ENCODE measurements around the gene KLHL28.

Gene KLHL28

DNA sequence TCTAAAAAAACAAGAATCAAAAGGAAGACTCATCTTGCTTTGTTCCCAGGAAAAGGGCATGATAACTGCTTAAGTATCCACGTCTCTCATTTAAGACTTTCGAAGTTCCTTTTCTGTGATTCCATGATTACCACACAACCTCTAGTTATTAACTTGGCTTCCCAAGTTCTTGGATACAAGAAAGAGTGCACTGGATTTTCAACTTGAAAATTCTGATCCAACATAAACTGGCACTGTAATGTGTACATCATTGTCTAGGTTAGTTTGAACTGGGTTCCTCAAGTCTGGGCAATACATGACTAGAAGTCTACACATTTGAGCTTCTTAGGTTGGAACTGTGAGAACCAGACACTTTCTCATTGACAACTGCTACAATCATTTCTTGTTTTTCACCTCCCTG, 1.6 kb downstream of the KLHL28 start:
- no peak for DNase-seq (ENCODE audit: low read depth)

DNA sequence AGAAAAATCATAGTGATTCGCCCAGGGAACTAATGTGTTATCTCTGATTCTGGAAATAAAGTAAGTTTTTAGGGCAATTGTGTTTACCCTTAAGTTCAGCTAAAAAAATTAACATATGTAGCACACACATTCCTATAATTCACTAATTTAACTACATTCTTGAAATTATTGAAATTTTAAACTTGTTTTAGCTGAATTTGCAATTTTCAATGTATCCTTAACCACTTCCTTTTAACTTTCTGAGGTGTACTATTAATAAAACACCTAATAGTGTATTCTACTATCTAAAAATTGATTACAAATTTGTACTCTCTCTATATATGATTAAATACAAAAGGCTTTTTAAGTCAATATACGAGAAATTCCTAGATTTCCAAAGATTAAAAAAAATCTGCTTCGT, 2.2 kb downstream of the KLHL28 start:
- no peak for DNase-seq (ENCODE audit: low read depth)

- DNase-seq (ENCODE audit: low read depth) = no peak
These were observed 4.9 kb downstream of the KLHL28 start for GRCh38 chr14:44956866-44957265.

DNA sequence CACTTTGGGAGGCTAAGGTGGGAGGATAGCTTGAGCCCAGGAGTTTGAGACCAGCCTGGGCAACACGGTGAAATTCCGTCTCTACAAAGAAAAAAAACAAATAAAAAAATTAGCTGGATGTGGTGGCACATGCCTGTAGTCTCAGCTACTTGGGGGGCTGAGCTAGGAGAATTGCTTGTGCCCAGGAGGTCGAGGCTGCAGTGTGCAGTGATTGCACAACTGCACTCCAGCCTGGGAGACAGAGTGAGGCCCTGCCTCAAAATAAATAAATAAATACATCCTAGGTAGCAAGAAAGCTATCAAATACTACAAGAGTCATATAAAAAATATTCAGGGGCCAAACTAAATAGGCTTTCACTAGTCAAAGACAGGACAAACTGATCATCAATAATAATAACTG, 6.2 kb downstream of the KLHL28 start:
- no peak for DNase-seq (ENCODE audit: low read depth)

DNA sequence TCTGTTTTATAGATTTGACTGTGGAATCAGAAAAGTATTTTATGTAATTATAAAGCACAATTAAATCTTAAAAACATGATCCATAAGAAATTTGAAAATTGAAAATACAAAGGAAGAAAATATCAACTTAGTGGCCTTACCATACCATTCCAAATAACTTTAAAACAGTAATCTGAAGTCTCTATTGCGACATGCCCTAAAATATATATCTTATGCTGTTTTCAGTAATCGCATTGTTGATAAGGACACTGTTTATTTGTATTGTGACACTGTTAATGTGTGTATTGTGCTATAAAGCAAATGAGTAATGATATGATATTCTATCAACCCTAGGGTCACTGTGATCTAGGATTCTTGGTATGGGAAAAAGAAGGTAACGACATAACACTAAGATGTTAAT, 7.0 kb downstream of the KLHL28 start:
- DNase-seq (ENCODE audit: low read depth) = no peak

DNA sequence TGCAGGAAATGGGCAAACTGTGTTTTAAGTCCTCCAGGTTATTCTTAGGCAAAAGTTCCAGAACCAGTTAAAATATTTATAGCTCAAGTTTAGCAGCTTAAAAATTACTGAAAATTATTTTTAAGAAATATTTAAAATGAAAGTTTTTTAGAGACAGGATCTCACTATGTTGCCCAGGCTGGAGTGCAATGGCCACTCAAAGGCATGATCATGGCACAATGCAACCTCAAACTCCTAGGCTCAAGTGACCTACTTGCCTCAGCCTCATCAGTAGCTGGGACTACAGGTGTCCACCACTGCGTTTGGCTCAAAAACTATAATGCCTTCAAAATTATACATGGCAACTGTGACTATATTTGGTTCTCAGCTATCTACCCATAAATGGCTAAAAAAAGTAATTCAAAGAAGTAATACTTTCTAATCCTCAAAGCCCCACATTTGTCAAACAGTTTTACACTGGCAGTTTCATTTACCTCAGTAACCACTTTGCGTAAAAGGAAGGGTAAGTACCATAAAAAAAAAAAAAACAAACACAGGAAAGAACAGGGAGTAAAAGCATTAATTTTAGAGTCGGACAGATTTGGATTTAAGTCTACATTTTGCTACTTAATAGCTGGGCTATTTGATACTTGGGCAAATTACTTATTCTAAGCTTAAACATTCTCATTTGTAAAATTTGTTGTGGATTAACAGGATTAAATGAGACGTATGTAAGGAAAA, 9.2 kb downstream of the KLHL28 start:
- DNase-seq (ENCODE audit: low read depth) = no peak

DNA sequence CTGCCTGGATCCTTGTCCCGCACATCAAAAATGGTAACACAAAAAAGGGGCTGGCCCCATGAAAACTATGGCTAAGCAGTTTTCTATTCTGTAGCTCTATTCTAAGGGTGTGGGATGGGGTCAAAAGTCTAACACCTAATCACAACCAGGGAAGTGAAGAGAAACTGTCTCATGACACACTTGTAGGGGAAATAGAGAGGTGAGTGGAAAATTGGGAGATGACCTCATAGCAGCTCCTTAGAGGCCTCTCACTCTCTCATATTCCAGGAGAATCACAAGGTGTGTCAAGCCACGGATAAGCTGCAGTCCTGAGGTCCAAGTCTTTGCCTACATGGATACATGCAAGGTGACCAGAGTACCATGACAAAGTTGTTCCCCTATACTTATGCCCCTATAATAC, 10.7 kb downstream of the KLHL28 start:
- DNase-seq (ENCODE audit: low read depth) = no peak

- DNase-seq (ENCODE audit: low read depth) = no peak
These were observed 16.5 kb downstream of the KLHL28 start for GRCh38 chr14:44945264-44945663.

- no peak for DNase-seq (ENCODE audit: low read depth)
These were observed 17.6 kb downstream of the KLHL28 start for GRCh38 chr14:44944107-44944506.

GRCh38 chr14:44942436-44942835, 19.3 kb downstream of the KLHL28 start:
- no peak for DNase-seq (ENCODE audit: low read depth)

DNA sequence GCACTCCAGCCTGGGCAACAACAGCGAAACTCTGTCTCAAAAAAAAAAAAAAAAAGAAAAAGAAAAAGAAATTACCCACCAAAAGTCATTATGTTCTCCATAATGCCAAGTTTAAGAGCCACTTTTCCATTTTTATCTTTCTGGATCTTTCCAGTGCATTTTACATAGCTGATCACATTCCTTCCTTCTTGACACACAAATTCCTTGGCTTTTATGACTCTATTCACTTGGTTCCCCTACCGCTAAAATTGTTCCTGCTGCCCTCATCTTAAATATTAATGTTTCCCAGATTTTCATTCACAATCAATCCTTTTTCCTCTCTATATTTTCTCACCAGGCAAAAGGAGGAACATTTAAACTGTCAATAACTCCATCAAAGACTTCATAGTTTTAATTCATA, 20.2 kb downstream of the KLHL28 start:
- DNase-seq (ENCODE audit: low read depth) = no peak

DNA sequence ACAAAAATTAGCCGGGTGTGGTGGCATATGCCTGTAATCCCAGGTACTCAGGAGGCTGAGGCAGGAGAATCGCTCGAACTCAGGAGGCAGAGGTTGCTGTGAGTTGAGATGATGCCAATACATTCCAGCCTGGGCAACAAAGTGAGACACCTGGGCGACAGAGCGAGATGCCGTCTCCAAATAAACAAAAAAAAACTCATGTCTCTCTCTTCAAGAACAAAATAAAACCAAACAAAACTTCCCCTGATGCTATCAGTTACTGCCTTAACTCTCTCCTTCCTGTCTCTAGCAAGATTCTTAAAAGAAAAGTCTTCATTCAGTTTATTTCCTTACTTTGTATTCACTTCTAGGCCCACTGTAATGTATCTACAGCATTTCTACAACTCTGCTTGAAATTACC, 20.8 kb downstream of the KLHL28 start:
- no peak for DNase-seq (ENCODE audit: low read depth)

DNA sequence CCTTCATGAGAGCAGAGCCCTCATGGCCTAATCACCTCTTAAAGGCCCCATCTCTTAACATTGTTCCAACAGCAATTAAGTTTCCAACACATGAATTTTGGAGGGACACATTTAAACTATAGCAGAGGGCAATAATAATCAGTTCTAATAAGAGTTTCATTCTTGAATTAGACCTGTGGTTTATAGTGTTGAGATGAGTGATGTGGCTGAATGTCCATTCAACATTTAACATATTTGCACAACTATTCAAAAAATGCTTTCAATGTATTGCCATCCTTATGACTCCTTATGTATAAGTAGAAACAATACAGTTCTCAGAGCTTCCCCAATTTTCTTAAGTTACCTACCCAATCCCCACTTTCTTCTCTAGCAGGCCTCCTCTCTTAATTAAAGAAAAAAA, 21.5 kb downstream of the KLHL28 start:
- DNase-seq (ENCODE audit: low read depth) = no peak

- DNase-seq (ENCODE audit: low read depth) = no peak
These were observed 24.2 kb downstream of the KLHL28 start for GRCh38 chr14:44937547-44937946.

DNA sequence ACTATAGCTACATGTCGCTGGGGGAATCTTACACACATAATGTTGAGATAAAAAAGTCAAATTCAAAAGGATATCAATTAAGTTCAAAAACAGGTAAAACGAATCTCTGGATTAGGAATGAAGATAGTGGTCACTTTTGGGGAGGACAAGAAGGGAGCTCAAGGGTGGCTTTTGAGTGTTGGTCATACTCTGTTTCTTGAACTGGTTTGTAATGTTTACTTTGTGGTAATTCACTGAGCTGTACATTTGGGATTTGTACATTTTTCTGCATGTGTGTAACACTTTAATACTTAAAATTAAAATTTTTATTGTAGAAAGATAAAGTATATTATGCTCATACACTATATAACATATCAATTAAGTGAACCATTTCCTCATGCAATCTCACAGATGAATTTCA, 26.6 kb downstream of the KLHL28 start:
- DNase-seq (ENCODE audit: low read depth) = no peak

- no peak for DNase-seq (ENCODE audit: low read depth)
These were observed 33.0 kb downstream of the KLHL28 start for GRCh38 chr14:44928793-44929192.

GRCh38 chr14:44914849-44915248, 46.9 kb downstream of the KLHL28 start:
- DNase-seq (ENCODE audit: low read depth) = no peak

DNA sequence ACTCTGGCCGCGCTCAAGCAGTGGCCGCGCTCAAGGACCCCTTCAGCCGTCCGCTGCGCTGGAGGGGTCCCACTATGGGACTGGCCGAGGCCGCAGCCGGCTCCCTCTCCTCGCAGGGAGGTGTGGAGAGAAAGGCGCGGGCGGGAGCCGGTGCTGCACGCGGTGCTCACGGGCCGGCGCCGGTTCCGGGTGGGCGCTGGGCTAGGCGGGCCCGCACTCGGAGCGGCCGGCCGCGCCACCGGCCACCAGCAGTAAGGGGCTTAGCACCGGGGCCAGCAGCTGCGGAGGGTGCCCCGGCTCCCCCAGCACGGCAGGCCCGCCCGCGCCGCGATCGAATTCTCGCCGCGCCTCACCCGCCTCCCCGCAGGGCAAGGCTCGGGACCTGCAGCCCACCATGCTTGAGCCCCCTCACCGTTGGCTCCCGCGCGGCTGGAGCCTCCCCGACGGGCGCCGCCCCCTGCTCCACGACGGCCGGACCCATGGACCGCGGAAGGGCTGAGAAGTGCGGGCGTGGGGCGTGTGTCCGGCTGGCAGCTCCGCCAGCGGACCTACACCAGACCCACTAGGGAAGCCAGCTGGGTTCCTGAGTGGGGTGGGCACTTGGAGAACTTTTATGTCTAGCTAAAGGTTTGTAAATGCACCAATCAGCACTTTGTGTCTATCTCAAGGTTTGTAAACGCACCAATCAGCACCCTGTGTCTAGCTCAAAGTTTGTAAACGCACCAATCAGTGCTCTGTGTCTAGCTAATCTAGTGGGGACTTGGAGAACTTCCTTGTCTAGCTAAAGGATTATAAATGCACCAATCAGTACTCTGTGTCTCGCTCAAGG, 49.5 kb downstream of the KLHL28 start:
- no peak for DNase-seq (ENCODE audit: low read depth)

- no peak for DNase-seq (ENCODE audit: low read depth)
These were observed 50.9 kb downstream of the KLHL28 start for GRCh38 chr14:44910821-44911220.

- DNase-seq (ENCODE audit: low read depth) = no peak
These were observed 60.1 kb downstream of the KLHL28 start for GRCh38 chr14:44901696-44902095.

DNA sequence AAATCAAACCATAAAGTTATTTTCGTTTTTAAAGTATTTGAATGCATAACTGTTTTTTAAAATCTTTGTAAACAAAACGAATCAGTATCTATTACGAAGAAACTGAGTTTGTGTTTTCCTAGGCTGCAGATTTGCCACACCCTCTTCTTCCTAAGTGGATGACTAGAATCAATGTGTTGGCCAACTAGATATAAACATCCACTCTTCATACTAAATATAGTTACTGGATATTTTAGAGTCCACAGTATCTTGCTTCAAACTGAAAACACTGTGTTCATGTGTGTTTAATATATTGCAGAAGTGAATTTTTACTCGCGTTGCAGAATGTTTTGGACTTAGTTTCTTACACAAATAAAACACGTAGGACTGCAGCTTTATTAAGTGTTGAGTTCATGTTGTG, 63.2 kb downstream of the KLHL28 start:
- DNase-seq (ENCODE audit: low read depth) = no peak

DNA sequence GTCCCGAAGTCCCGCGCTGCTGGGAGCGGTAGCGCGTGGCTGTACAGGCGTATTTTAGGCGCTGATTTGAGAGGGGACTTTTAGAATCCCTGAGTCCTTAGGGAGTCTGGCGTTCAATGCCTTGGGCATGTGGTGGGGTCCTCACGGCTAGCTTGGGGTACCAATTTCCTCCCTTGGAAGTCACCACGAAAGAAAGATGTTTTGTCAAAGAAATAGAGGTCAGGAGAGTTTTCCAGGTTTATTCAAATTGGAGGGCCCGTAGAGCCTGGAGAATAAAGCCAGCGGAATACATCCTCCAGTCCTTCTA, 63.9 kb downstream of the KLHL28 start:
- DNase-seq (ENCODE audit: low read depth) = no peak

DNA sequence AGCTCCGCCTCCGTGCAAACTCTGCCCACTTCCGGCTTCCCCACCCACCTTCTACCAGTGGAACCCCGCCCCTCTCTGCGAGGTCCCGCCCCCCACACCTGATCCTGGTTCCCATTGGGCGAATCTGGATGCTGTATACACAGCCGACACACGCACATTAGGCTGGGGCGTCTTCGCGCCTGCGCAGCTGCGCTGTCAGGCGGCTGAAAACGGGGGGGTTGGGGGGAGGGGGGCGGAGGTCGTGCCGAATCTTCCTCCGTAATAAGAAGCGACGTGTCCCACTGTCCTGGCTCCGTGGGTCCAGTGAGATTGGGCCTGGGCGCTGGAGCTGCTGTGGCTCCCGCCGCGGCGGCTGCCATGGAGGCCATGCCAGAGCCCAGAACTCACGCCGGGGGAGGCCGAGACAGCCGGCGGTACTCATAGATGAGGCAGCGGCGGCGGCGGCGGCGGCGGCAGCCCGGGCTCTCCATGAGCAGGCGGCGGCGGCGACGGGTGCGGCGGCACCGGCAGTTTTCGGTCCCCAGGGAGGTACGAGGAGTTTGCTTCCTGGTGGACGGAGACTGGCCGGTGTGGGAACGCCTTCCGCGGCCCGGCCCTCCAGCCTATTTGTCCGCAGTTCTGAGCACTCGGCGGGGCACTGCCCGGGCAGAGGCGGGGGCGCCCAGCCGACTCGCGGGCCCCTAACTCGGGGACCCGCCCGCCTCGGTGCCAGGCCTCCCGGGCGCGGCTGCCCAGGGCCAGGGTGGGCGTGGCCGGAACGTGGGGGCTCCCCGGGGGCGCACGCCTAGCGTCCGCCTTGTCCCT, 64.5 kb downstream of the KLHL28 start:
- DNase-seq (ENCODE audit: low read depth) = peak; percentile 98
